Progenitor cell of endocrine pancreas (in vitro differentiated cells): Measurements from ENCODE around the gene ADO. TPM values are rescaled to one million over a fixed set of nuclear protein-coding genes. Genes with fewer than 3 reads are reported as not detected.

Experiments
- DNase-seq: peaks from one replicate; pipeline ENCODE4 v3.0.0; 2021; ENCODE audit warnings: low spot score; ENCODE audit not compliant: unreplicated experiment
- H3K27ac Mint-ChIP-seq: 2 replicates; pipeline ENCODE4 v1.8.0; 2021; ENCODE audit warnings: mild to moderate bottlenecking, moderate library complexity, mixed read lengths
- H3K27me3 Mint-ChIP-seq: 2 replicates; pipeline ENCODE4 v1.8.0; 2021; ENCODE audit warnings: mixed read lengths
- H3K36me3 Mint-ChIP-seq: 2 replicates; pipeline ENCODE4 v1.8.0; 2022; ENCODE audit warnings: mixed read lengths; ENCODE audit not compliant: insufficient read depth
- H3K4me1 Mint-ChIP-seq: 2 replicates; pipeline ENCODE4 v1.8.0; 2021; ENCODE audit warnings: low read depth, mixed read lengths
- H3K4me3 Mint-ChIP-seq: 2 replicates; pipeline ENCODE4 v1.8.0; 2021; ENCODE audit warnings: low read depth, mild to moderate bottlenecking, moderate library complexity, mixed read lengths
- H3K9me3 Mint-ChIP-seq: 2 replicates; pipeline ENCODE4 v1.8.0; 2021; ENCODE audit warnings: low read depth, mixed read lengths
- total RNA-seq: library from RNA; stranded (reverse); gene quantifications from 2 replicates; pipeline ENCODE4 v1.2.1, GENCODE V29; 2021
- TF ChIP-seq, protein P1 (sequence below): fragments of 200-600 bp; sonication (generic); IDR thresholded peaks from one replicate; pipeline ENCODE4 v1.5.0; 2021; ENCODE audit warnings: antibody characterized with exemption, mild to moderate bottlenecking; ENCODE audit not compliant: unreplicated experiment

The ADO gene
- total RNA-seq, 1 donor from 2014 or later: 22.9 TPM

DNA sequence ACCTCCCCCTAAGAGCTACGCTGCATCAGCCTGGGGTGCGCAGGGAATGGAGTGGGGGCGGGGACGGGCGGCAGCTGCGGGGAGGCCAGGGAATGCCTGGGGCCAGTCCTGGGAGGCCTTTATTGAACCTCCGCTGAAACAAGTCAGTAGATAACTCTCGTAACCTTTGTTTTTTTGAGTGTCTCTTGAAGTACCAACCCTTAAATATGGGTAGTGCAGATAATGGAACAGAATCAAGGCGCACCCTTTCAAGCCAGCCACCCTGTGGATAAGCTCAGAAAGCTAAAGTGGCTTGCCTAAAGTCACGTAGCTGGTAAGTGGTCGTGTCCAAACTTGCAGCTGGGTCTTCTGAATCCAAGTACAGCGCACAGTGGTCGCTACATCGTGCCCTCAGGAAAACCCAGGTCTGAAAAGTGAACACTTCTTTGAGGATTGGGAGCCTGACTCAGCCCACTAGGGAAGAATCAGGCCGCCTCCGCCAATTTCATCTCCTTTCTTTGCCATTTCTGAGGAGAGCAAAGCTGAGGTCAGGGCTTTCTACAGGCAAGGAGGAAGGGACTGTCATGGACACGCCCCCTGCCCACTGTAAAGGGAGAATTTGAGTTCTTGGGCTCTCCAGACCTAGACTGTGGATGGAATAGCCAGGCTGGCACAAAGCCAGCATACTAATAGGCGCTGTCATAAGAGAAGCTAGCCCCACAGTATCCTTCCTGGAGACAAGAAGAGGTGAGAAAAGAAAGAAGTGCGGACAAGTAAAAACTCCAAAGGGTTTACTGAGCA is 14.8 kb downstream of the ADO start:
- DNase-seq: no peak
- peaks cover 19% of the 10 kb centered on the region for H3K4me1 Mint-ChIP-seq
- H3K27ac Mint-ChIP-seq: no peak overlapping the region
- H3K36me3 Mint-ChIP-seq: no peaks in the 10 kb centered on the region
- H3K4me3 Mint-ChIP-seq: no peak overlapping the region
- H3K9me3 Mint-ChIP-seq: no peaks in the 10 kb centered on the region
- H3K27me3 Mint-ChIP-seq: peaks cover 69% of the 10 kb centered on the region
- TF ChIP-seq, protein P1, sequence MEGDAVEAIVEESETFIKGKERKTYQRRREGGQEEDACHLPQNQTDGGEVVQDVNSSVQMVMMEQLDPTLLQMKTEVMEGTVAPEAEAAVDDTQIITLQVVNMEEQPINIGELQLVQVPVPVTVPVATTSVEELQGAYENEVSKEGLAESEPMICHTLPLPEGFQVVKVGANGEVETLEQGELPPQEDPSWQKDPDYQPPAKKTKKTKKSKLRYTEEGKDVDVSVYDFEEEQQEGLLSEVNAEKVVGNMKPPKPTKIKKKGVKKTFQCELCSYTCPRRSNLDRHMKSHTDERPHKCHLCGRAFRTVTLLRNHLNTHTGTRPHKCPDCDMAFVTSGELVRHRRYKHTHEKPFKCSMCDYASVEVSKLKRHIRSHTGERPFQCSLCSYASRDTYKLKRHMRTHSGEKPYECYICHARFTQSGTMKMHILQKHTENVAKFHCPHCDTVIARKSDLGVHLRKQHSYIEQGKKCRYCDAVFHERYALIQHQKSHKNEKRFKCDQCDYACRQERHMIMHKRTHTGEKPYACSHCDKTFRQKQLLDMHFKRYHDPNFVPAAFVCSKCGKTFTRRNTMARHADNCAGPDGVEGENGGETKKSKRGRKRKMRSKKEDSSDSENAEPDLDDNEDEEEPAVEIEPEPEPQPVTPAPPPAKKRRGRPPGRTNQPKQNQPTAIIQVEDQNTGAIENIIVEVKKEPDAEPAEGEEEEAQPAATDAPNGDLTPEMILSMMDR: no peak

DNA sequence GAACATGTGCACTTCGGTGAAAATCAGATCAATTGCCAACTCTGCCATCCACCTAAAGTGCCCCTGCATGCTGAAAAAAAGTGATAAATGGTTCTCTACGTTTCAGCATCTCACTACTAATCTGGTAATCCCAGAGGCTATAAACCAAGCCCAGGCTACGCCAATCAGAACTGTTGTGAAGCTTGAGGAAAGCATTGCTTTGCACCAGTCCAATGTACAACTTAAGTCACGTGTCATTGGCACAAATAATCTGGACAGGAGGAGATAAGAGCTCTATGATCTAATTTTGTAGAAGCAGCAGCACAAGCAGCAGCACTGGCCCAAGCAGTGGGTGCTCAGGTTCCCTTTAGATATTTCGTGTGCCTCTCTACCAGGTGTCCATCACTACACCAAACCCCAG is 16.1 kb downstream of the ADO start:
- no peak for DNase-seq
- H3K27ac Mint-ChIP-seq: no peak overlapping the region
- no peaks in the 10 kb centered on the region for H3K9me3 Mint-ChIP-seq
- TF ChIP-seq, protein P1: no peak
- peaks cover 56% of the 10 kb centered on the region for H3K27me3 Mint-ChIP-seq
- no peak overlapping the region for H3K4me3 Mint-ChIP-seq
- H3K4me1 Mint-ChIP-seq: peaks cover 18% of the 10 kb centered on the region
- no peaks in the 10 kb centered on the region for H3K36me3 Mint-ChIP-seq

DNA sequence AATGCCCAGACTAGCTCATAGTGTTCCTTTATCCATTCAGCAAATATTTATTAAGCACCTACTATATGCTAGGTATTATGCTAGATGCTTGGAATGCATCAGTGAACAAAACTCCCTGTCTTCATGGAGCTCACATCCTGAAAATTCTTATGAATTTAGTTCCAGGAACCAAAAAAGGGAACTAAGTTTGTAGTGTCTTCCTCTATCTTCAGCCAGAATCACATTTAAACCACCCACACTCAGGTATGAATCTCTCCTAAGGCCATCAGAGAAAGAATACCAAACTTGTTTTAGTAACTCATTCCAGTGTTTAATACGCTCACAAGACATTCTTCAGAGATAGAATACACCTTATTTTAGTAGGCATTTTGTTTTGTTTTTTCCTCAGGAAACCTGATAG is 21.8 kb downstream of the ADO start:
- no peak for DNase-seq
- TF ChIP-seq, protein P1: no peak
- Mint-ChIP-seq H3K4me3 (no peak overlapping the region), H3K27me3 (peaks cover 14% of the 10 kb centered on the region), H3K9me3 (no peaks in the 10 kb centered on the region), H3K36me3 (no peaks in the 10 kb centered on the region), H3K4me1 (peaks cover 3% of the 10 kb centered on the region), H3K27ac (no peak overlapping the region)

DNA sequence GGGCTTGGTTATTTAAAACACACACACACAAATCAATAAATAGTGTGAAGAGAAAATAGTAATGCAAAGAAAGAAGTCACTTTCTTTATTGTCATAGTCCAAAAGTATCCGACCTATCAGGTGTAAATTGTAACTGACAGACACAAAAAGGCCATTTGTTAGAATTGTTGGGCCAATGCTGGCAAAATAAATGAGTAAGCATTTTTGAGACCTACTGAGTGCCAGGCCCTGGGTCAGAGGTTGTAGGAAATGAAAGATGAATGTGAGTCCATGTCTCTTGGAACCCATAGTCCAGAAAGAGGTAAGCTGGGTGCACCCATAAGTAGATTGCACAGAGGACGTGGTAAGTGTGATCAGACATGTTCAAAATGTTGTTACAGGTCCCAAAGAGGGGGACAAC is 25.1 kb downstream of the ADO start:
- TF ChIP-seq, protein P1: no peak
- peaks cover 3% of the 10 kb centered on the region for H3K27me3 Mint-ChIP-seq
- peaks cover 6% of the 10 kb centered on the region for H3K9me3 Mint-ChIP-seq
- H3K4me3 Mint-ChIP-seq: no peak overlapping the region
- H3K27ac Mint-ChIP-seq: no peak overlapping the region
- DNase-seq: no peak
- peaks cover 3% of the 10 kb centered on the region for H3K4me1 Mint-ChIP-seq
- no peaks in the 10 kb centered on the region for H3K36me3 Mint-ChIP-seq

DNA sequence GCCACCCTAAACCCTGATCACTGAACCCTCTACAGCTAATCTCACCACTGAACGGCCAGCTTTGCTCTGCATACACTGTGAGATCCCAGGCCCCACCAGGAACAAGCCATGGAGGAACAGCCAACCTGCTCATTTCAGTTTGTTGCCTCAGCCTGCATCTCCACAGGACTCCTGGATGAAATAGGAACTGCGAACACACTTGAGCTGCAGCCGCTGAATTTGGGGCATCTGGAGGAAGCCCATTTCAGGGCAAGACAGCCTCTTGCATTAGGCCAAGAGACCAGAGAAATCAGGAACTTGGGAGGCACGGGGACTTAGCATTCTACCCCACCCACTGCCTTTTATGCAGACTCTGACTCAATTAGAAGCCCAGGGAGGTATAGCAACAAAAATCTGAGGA is 26.2 kb downstream of the ADO start:
- DNase-seq: no peak
- H3K36me3 Mint-ChIP-seq: no peaks in the 10 kb centered on the region
- H3K27ac Mint-ChIP-seq: no peak overlapping the region
- TF ChIP-seq, protein P1: no peak
- H3K4me3 Mint-ChIP-seq: no peak overlapping the region
- H3K27me3 Mint-ChIP-seq: peaks cover 3% of the 10 kb centered on the region
- H3K4me1 Mint-ChIP-seq: peaks cover 3% of the 10 kb centered on the region
- H3K9me3 Mint-ChIP-seq: peaks cover 6% of the 10 kb centered on the region
